ENCODE measurements around the gene TBC1D8.

Gene TBC1D8

GRCh38 chr2:101151146-101151858 lies at the start of gene TBC1D8:
TBC1D8 (minus strand) TSS chr2:101151382; CDS start chr2:101151253, 129 bp downstream.
- in situ Hi-C loops (cut with MboI; ENCODE audit: low sequenced_read_pairs, unreplicated experiment) = loop anchor here (10.0 to 25.0 kb wide), 2 partner anchors 127 to 539 kb away; no protein-coding TSS in a partner anchor
- DNase-seq (ENCODE audit: low spot score) = peak; percentile 93
- no peak for TF ChIP-seq CTCF (IDR thresholded peaks at IDR 0.05; ENCODE audit: borderline replicate concordance, control extremely low read depth, extremely low read depth, insufficient read depth, missing control alignments)

GRCh38 chr2:101200676-101201075 lies 49.5 kb upstream of the TBC1D8 start:
- in situ Hi-C loops (cut with MboI; ENCODE audit: low sequenced_read_pairs, unreplicated experiment) = no loop called here
- no peak for TF ChIP-seq CTCF (IDR thresholded peaks at IDR 0.05; ENCODE audit: borderline replicate concordance, control extremely low read depth, extremely low read depth, insufficient read depth, missing control alignments)

GRCh38 chr2:101199251-101199791 lies 48.1 kb upstream of the TBC1D8 start:
- in situ Hi-C loops (cut with MboI; ENCODE audit: low sequenced_read_pairs, unreplicated experiment) = no loop called here
- no peak for TF ChIP-seq CTCF (IDR thresholded peaks at IDR 0.05; ENCODE audit: borderline replicate concordance, control extremely low read depth, extremely low read depth, insufficient read depth, missing control alignments)
- no peak for DNase-seq (ENCODE audit: low spot score)

More at GRCh38 chr2:101200676-101201075, 49.5 kb upstream of the TBC1D8 start:
- DNase-seq (ENCODE audit: low spot score) = no peak

- no peak for DNase-seq (ENCODE audit: low spot score)
- TF ChIP-seq CTCF (IDR thresholded peaks at IDR 0.05; ENCODE audit: borderline replicate concordance, control extremely low read depth, extremely low read depth, insufficient read depth, missing control alignments) = no peak
- in situ Hi-C loops (cut with MboI; ENCODE audit: low sequenced_read_pairs, unreplicated experiment) = no loop called here
Measured at GRCh38 chr2:101197814-101198213, 46.6 kb upstream of the TBC1D8 start.

- in situ Hi-C loops (cut with MboI; ENCODE audit: low sequenced_read_pairs, unreplicated experiment) = no loop called here
Measured at GRCh38 chr2:101197215-101197745, 46.1 kb upstream of the TBC1D8 start.

More at GRCh38 chr2:101197215-101197745, 46.1 kb upstream of the TBC1D8 start:
- TF ChIP-seq CTCF (IDR thresholded peaks at IDR 0.05; ENCODE audit: borderline replicate concordance, control extremely low read depth, extremely low read depth, insufficient read depth, missing control alignments) = no peak
- no peak for DNase-seq (ENCODE audit: low spot score)

Data from GM13976 (cell line).